ENCODE data around the gene DTNB. TPM values are rescaled to one million over a fixed set of nuclear protein-coding genes. Genes with fewer than 3 reads are reported as not detected.

DTNB gene
- polyA plus RNA-seq, 1 of the 3 experiments (the other 2 are of a cell fraction) = 15.3 TPM

DNA sequence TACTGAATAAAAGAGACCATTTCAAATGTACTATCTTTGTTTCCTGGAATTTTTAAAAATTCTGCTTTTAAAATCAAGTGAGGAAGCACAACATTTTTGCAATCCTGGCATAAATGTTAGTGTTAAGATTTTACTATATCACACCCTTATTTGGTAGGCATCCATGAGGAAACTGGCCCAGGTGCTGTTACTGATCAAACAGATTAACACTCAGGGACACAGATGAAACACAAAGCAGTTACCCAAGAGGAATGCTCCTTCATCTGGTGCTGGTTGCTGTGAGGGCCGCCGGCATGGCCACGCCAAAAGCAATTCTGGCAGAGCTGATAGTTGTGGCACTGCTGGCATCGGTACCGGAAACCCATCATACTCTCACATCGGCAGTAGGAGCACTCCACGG lies 96.8 kb downstream of the DTNB start:
- no peaks in the 10 kb centered on the region for H4K20me1 ChIP-seq (ENCODE audit: insufficient read depth)
- no peak overlapping the region for H3K27ac ChIP-seq (ENCODE audit: low read depth in 2 of 2, low read length in 1 of 2)
- POLR2A ChIA-PET = interaction anchor here (0.7 kb wide), 1 partner anchor 107 kb away, joined by 3 read pairs; no protein-coding TSS in a partner anchor
- H3K79me2 ChIP-seq (ENCODE audit: insufficient read depth) = no peaks in the 10 kb centered on the region
- DNase-seq = no peak
- H3K4me2 ChIP-seq = no peak overlapping the region
- no peak overlapping the region for H3K4me3 ChIP-seq (ENCODE audit: low read depth in 2 of 2, low read length in 1 of 2)
- no peak overlapping the region for H3K9ac ChIP-seq
- no peaks in the 10 kb centered on the region for H3K4me1 ChIP-seq (ENCODE audit: control insufficient read depth in 1 of 2, insufficient read depth in 2 of 2, low read depth in 1 of 2, low read length in 1 of 2)
- no peaks in the 10 kb centered on the region for H3K27me3 ChIP-seq (ENCODE audit: insufficient read depth)
- TF ChIP-seq TEAD4 (IDR thresholded peaks at IDR 0.05; ENCODE audit: borderline replicate concordance, insufficient read depth) (no peak), NFIC (IDR thresholded peaks at IDR 0.05; ENCODE audit: borderline replicate concordance) (no peak), YY1 (IDR thresholded peaks at IDR 0.05; ENCODE audit: low read depth) (no peak), GATA2 (CRISPR knock-in tag; IDR thresholded peaks at IDR 0.05) (no peak), FOXJ3 (CRISPR knock-in tag; IDR thresholded peaks at IDR 0.05) (no peak), MXI1 (IDR thresholded peaks at IDR 0.05; ENCODE audit: low read depth, low read length) (no peak), RFX5 (IDR thresholded peaks at IDR 0.05; ENCODE audit: low read length) (no peak), RXRA (IDR thresholded peaks at IDR 0.05; ENCODE audit: borderline replicate concordance, low read depth) (no peak), GABPA (IDR thresholded peaks at IDR 0.05; ENCODE audit: low read depth) (no peak), NRF1 (IDR thresholded peaks at IDR 0.05; ENCODE audit: low read depth, low read length) (no peak), FOXM1 (IDR thresholded peaks at IDR 0.05; ENCODE audit: low read depth) (no peak)
- TF ChIP-seq, protein P1, sequence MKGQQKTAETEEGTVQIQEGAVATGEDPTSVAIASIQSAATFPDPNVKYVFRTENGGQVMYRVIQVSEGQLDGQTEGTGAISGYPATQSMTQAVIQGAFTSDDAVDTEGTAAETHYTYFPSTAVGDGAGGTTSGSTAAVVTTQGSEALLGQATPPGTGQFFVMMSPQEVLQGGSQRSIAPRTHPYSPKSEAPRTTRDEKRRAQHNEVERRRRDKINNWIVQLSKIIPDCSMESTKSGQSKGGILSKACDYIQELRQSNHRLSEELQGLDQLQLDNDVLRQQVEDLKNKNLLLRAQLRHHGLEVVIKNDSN (IDR thresholded peaks at IDR 0.05; ENCODE audit: borderline replicate concordance, low read depth) = no peak
- TF ChIP-seq, protein P2, sequence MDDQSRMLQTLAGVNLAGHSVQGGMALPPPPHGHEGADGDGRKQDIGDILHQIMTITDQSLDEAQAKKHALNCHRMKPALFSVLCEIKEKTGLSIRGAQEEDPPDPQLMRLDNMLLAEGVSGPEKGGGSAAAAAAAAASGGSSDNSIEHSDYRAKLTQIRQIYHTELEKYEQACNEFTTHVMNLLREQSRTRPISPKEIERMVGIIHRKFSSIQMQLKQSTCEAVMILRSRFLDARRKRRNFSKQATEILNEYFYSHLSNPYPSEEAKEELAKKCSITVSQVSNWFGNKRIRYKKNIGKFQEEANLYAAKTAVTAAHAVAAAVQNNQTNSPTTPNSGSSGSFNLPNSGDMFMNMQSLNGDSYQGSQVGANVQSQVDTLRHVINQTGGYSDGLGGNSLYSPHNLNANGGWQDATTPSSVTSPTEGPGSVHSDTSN (IDR thresholded peaks at IDR 0.05) = no peak
- 96% methylated on average over 7 of the region's 7 CpGs for WGBS (ENCODE audit: low lambda C conversion rate)
- H3F3A ChIP-seq (replicated peaks; ENCODE audit: insufficient read depth) = no peaks in the 10 kb centered on the region
- H2AFZ ChIP-seq (ENCODE audit: low read depth) = no peak overlapping the region
- H3K9me2 ChIP-seq = no peaks in the 10 kb centered on the region
- H3K9me3 ChIP-seq = no peaks in the 10 kb centered on the region
- peaks cover 2 to 6% of the 10 kb centered on the region in 2 experiments for H3K36me3 ChIP-seq (replicated peaks in 1 of 2; ENCODE audit: control insufficient read depth in 1 of 2, insufficient read depth in 2 of 2, low read length in 1 of 2)
- CTCF ChIA-PET = interaction anchor here (1.4 kb wide), 1 partner anchor 11 kb away, joined by 3 read pairs; no protein-coding TSS in a partner anchor

DNA sequence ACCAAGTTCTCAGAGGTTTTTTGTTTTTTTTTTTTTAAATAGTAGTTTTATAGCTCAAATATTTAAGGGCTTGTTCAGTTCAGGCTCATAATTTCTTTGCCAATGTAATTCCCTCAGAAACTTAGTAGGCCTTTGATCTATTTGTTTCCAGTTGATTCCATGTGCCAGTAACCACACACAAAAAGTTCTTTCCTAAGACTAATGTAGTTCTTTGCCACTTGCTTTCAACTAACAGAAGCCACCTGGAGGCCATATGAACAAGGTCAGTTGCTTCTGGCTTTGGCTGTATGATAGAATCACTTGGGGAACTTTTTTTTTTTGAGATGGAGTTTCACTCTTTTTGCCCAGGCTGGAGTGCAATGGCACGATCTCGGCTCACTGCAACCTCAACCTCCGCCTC lies 100.7 kb downstream of the DTNB start:
- no peak overlapping the region for H3K4me3 ChIP-seq (ENCODE audit: low read depth in 2 of 2, low read length in 1 of 2)
- H3K9me3 ChIP-seq = no peaks in the 10 kb centered on the region
- peaks cover 2 to 6% of the 10 kb centered on the region in 2 experiments for H3K36me3 ChIP-seq (replicated peaks in 1 of 2; ENCODE audit: control insufficient read depth in 1 of 2, insufficient read depth in 2 of 2, low read length in 1 of 2)
- H3K27ac ChIP-seq (ENCODE audit: low read depth in 2 of 2, low read length in 1 of 2) = no peak overlapping the region
- H3K9ac ChIP-seq = no peak overlapping the region
- no peaks in the 10 kb centered on the region for H3F3A ChIP-seq (replicated peaks; ENCODE audit: insufficient read depth)
- H3K27me3 ChIP-seq (ENCODE audit: insufficient read depth) = no peaks in the 10 kb centered on the region
- no peaks in the 10 kb centered on the region for H3K4me1 ChIP-seq (ENCODE audit: control insufficient read depth in 1 of 2, insufficient read depth in 2 of 2, low read depth in 1 of 2, low read length in 1 of 2)
- H3K79me2 ChIP-seq (ENCODE audit: insufficient read depth) = no peaks in the 10 kb centered on the region
- TF ChIP-seq, protein P3, sequence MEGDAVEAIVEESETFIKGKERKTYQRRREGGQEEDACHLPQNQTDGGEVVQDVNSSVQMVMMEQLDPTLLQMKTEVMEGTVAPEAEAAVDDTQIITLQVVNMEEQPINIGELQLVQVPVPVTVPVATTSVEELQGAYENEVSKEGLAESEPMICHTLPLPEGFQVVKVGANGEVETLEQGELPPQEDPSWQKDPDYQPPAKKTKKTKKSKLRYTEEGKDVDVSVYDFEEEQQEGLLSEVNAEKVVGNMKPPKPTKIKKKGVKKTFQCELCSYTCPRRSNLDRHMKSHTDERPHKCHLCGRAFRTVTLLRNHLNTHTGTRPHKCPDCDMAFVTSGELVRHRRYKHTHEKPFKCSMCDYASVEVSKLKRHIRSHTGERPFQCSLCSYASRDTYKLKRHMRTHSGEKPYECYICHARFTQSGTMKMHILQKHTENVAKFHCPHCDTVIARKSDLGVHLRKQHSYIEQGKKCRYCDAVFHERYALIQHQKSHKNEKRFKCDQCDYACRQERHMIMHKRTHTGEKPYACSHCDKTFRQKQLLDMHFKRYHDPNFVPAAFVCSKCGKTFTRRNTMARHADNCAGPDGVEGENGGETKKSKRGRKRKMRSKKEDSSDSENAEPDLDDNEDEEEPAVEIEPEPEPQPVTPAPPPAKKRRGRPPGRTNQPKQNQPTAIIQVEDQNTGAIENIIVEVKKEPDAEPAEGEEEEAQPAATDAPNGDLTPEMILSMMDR (IDR thresholded peaks at IDR 0.05) = no peak
- no peak for TF ChIP-seq EZH2phosphoT487 (IDR thresholded peaks at IDR 0.05; ENCODE audit: borderline replicate concordance, low read depth)
- no peak for TF ChIP-seq FOXM1 (IDR thresholded peaks at IDR 0.05; ENCODE audit: low read depth)
- ChIA-PET CTCF (interaction anchor here (0.9 kb wide), 1 partner anchor 15 kb away, joined by 3 read pairs; no protein-coding TSS in a partner anchor), POLR2A (no interaction called here)
- H4K20me1 ChIP-seq (ENCODE audit: insufficient read depth) = no peaks in the 10 kb centered on the region
- H2AFZ ChIP-seq (ENCODE audit: low read depth) = no peak overlapping the region
- no peak overlapping the region for H3K4me2 ChIP-seq
- no peaks in the 10 kb centered on the region for H3K9me2 ChIP-seq
- no peak for DNase-seq
- WGBS (ENCODE audit: low lambda C conversion rate) = 96% methylated on average over 3 of the region's 3 CpGs

Data from SK-N-SH (cell line).